Peyer's patch (tissue), 4 donors: Measurements from ENCODE around the gene SHB.

Experiments
- CTCF ChIP-seq, 6 experiments: fragments of 450-650 bp in 4 of 6; fragments of 200-600 bp in 2 of 6; sonication (generic) in 1 of 6; IDR thresholded peaks; one replicate each; pipeline ENCODE4 v1.5.1; 2017 to 2019; ENCODE audit warnings: antibody characterized with exemption in 6 of 6, mild to moderate bottlenecking in 3 of 6, moderate library complexity in 1 of 6
- POLR2A ChIP-seq, 2 donors: fragments of 450-650 bp; IDR thresholded peaks; one replicate each; pipeline ENCODE4 v1.5.1; 2017; ENCODE audit warnings: antibody characterized with exemption in 2 of 2, mild to moderate bottlenecking in 2 of 2, moderate library complexity in 2 of 2

- TF ChIP-seq CTCF (IDR thresholded peaks at IDR 0.05) (no peak), POLR2A (IDR thresholded peaks at IDR 0.05) (no peak)
These were observed 9.6 kb downstream of the SHB start for GRCh38 chr9:38059233-38059936.
